ENCODE measurements around the gene SIGLEC5. TPM values are rescaled to one million over a fixed set of nuclear protein-coding genes. Genes with fewer than 3 reads are reported as not detected.
A peak's percentile ranks its signal among the peaks of the same experiment; 100 is the strongest.

The SIGLEC5 gene
- total RNA-seq, 1 donor from 2014 or later = not detected

DNA sequence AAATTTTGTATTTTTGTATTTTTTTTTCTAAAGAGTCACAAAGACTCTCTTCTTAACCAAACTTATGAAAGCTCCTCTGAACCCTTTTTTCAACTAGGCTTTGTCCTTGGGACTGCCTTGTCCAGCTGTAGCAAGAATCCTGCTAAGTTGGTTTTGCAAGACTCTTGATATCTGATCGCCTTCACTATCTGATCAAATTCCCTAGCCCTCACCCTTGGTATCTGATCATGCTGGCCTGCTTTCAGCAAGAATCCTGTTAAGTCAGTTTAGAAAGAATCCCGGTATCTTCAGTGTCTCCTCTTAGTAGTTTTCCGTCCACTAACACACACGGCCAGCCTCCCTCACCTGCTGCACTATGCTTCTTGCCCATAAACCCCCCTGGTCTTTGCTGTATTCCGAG lies 1.9 kb upstream of the SIGLEC5 start:
- intact Hi-C loops (cut with DNase I) = no loop called here
- DNase-seq (ENCODE audit: missing footprints) (no peak), ATAC-seq (no peak)

DNA sequence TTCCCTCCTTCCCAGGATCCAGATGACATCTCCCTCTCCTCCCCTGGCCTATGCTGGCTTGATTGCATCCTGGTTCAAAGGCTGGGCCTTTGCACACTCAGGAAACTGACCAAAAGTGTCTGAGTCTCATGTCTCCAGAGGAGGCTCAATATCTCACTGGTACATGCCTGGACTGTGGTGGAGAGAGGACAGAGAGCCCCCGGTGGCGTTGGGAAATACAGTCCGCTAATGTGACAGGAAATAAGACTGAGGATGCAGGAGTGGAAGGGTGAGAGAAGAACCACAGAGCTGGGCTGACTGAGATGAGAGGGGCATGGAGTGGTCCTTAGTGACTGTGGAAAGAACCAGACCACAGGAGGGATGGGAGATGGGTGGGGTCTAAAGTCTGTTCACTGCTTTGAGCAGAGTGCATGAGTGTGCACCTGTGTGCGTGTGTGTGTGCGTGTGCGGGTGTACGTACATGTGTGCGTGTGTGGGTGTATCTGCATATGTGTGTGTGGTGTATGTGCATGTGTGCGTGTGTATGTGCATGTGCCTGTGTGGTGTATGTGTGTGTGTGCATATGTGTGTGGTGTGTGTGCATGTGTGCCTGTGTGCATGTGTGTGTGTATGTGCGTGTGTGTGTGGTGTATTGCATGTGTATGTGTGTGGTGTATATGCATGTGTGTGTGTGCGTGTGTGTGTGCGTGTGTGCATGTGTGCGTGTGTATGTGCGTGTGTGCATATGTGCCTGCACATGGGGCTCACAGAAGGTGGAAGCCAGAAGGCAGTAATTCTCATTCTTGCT lies 1.9 kb downstream of the SIGLEC5 start:
- DNase-seq (ENCODE audit: missing footprints) = no peak

DNA sequence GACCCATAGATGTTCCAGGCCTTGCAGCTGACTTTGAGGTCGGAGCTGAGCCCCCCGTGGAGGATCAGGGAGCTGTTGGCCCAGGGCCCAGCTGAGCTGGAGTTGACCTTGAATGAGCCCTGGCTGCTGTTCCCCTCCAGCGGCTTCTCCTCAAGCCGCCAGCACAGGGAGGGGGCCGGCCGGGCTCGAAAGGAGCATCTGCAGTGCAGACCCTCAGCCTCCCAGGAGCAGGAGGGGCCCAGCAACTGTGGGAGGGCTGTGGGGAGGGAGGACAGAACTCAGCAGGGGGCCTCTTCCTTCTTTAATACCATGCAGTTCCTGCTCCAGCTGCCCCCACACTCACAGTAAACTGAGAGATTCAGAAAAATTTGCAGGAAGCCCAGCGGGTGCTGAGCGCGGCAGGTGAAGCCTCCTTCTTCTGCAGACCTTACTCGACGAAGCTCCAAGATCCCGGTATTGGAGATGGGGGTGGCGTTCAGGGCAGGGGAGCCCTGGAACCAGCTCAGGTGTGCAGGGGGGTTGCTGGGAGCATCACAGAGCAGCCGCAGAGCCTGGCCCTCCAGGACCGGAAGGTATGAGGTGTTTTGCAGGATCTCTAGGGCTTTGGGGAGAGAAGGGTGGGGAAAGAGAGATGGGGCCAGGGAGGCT lies 2.6 kb downstream of the SIGLEC5 start:
- ATAC-seq (no peak), DNase-seq (ENCODE audit: missing footprints) (no peak)
- intact Hi-C loops (cut with DNase I) = no loop called here

More for the DNA sequence above, 1.9 kb downstream of the SIGLEC5 start:
- intact Hi-C loops (cut with DNase I) = no loop called here
- ATAC-seq = no peak

DNA sequence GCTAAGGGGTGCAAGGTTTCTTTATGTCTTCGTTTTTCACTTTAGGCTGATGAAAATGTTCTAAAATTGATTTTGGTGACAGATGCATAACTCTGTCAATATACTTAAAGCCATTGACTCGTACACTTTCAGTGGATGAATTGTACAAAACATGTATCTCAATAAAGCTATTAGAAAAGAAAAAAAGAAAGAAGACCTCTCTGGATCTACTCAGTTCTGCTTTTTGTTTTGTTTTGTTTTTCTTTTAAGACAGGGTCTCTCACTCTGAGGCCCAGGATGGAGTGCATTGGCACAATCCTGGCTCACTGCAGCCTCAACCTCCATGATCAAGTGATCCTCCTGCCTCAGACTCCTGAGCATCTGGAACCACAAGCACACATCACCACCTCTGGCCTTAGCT lies 3.5 kb downstream of the SIGLEC5 start:
- no peak for ATAC-seq
- DNase-seq (ENCODE audit: missing footprints) = no peak
- intact Hi-C loops (cut with DNase I) = no loop called here

DNA sequence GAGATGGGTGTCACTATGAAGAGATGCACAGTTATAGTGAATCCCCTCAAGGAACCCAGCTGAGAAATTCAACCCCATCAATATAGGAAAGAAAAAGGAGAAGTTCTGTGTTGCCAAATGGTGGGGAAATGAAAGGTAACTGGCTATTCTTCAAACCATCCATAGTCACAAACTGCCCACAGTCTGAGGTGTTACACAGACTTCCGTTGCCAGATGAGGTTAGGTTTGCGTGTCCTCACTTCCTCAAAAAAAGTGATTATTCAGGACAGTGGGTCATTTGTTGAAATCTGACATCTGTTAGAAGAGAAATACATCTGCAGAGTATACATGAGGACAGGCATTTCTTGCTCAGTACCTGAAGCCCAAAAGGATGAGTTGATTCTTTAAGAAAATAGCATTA lies 9.0 kb downstream of the SIGLEC5 start:
- intact Hi-C loops (cut with DNase I) = no loop called here

DNA sequence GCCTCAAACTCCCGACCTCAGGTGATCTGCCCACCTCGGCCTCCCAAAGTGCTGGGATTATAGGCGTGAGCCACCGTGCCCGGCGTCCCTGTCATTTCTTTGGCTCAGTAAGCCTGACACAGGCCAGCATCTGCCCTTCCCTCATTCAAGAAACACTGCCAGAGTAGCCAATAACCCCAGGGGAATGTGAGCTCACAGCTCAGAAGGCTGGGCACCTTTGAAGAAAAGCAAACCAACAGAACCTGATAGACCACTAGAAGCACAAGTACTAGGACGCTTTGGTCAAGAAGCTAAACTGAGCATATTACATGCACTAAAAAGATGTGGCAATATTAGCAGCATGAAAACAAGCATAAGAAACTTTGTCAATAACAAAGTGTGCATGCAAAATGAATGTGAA lies 14.2 kb downstream of the SIGLEC5 start:
- ATAC-seq = no peak
- intact Hi-C loops (cut with DNase I) = no loop called here
- no peak for DNase-seq (ENCODE audit: missing footprints)

More for the DNA sequence above, 9.0 kb downstream of the SIGLEC5 start:
- DNase-seq (ENCODE audit: missing footprints) (no peak), ATAC-seq (no peak)

DNA sequence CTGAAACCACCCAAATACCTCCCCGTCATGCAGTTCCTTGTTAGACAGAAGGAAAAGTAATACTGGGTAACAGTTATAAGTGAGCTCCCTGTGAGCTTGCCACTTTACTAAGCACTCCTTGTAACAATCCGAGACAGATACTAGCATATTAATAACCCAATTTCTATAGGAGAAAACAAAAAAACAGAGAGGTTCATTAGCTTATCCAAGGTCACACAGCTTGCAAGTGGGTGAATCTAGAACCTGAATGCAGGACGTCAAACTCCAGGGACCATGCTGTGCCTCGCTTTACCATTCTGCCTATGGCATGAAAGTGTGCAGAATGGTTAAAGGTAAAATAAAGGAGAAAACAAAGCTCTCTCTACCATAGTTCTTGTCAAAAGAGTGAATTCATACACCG lies 15.4 kb downstream of the SIGLEC5 start:
- intact Hi-C loops (cut with DNase I) = no loop called here
- ATAC-seq = no peak
- DNase-seq (ENCODE audit: missing footprints) = no peak

DNA sequence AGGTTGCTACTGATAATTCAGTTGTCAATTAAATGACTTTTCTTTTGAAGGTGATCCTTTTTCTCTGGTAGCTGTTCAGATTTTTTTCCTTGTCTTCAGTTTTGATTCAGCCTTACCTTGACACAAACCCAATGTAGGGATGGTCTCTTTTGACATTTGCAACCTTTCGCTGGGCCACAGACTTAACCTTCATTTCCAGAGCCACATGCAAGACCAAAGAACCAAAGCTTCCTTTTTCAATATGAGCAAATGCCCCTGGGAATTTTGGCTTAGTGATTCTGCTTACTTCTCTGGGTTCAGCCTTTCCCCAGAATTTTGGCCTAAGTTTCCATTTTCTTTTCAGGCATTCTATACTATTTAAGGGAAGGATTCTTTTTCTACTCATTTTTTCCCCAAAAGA lies 19.6 kb downstream of the SIGLEC5 start:
- intact Hi-C loops (cut with DNase I) = no loop called here
- ATAC-seq = no peak
- no peak for DNase-seq (ENCODE audit: missing footprints)

DNA sequence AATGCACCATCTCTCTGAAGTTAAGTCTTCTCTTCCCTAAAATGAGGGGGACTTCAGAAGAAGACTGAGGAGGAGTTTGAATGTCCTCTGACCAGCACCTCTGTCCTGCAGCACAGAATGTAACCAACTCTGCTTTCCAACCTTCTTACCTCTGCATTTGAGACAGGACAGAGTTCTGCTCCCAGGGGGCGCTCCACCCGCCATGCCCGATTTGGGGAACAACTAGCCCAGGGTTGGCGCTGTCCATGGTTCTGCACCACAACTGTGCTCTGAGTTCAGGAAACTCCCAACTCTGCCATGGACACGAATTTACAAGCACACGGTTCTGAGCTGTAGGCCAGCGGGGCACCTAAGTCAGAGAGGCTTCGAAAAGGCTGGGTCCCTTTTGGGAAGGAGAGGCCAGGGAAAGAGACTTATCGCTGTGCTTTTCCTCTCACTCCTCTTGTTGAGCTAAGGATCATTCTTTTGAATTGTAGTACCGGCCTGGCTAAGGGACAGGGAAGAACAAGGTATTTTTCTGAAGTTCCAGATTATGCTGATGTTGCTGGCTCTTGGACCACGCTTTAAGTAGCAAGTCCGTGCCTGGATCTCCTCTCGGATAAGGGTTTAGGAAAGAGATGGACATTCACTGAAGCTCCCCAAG lies 22.2 kb downstream of the SIGLEC5 start:
- no peak for ATAC-seq
- DNase-seq (ENCODE audit: missing footprints) = peak; percentile 90
- intact Hi-C loops (cut with DNase I) = no loop called here

DNA sequence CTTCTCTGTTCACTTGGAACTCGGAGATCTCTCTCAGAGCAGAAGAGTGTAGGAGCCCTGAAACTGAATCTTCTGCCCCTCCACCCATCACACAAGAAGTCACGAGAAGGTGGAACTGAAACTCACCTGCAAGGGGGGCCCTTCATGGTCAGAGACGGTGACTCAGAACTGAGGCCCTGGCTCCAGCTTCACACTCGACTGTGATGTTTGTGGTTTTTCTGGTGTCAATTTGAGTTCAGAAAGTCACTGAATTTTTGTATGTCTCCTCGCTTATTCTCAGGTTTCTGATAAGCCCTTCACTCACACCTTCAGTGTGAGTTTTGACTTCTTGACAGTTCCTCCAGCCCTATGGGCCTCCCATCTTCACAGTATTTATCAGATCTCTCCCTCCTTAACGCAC lies 23.1 kb downstream of the SIGLEC5 start:
- ATAC-seq (no peak), DNase-seq (ENCODE audit: missing footprints) (no peak)
- intact Hi-C loops (cut with DNase I) = no loop called here

DNA sequence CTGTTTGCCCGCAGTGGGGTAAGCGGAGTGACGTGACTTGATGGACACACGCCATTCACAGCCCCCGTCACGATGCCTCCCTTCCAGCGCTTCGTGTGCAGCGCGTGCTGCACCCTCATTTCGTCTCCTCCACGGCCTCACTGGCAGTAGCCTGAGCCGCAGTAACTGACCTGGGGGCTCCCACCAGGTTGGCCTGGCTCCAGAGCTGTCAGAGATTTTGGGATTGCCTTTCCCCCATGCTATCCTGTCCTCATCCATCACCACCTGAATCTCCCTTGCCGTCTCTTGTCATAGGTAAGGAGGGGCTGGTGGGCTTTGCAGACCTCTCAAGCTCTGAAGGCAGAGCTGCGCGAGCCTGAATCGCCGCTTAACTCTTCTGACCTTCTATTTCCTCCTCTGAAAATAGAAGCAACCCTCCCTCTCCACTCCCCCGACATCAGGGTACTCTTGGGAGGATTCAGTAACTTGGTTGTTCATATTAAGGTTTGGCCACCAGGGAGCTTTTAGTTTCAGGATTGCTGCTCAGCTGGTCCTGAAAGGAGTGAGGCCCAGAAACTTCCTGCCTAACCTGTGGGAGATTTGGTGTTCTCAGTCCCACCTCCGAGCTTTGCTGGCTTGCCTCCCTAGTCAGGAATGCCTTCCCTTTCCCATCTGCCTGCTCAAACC lies 27.9 kb downstream of the SIGLEC5 start:
- DNase-seq (ENCODE audit: missing footprints) (no peak), ATAC-seq (no peak)
- intact Hi-C loops (cut with DNase I) = no loop called here

DNA sequence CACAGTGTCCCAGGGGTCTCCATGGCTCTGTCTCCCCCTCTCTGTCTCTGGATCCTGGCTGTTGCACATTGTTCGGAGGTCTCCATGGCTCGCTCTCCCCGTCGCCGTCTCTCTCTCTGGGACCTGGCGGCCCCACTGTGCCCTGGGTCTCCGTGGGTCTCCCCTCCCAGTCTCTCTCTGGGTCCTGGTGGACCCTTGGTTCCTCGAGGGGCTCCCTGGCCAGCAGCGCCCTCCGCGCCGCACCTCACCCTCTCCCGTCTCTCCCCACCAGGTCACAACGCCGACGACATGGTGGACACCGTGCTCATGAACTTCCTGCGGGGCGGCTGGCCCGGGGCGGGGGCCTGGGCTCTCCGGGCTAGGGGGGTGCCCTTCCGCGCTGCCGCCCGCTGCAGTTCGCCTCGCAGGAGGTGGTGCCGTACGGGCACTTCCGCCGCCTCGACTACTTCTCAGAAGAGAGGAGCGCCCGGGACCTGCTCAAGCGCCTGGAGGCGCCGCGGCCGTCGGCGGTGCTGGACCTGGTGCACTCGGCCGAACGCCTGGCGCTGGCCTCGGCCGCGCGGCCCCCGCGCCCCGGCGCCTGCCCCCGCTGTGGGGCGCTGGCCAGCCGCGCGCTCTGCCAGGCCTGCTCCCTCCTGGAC lies 29.1 kb downstream of the SIGLEC5 start:
- no peak for ATAC-seq
- no peak for DNase-seq (ENCODE audit: missing footprints)
- intact Hi-C loops (cut with DNase I) = no loop called here

DNA sequence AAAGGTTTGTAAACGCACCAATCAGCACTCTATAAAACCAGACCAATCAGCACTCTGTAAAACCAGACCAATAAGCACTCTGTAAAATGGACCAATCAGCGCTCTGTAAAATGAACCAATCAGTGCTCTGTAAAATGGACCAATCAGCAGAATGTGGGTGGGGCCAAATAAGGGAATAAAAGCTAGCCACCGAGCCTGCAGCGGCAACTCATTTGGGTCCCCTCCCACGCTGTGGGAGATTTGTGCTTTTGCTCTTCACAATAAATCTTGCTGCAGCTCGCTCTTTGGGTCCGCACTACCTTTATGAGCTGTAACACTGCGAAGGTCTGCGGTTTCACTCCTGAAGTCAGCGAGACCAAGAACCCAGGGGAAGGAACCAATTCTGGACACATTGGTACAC lies 31.1 kb downstream of the SIGLEC5 start:
- ATAC-seq (no peak), DNase-seq (ENCODE audit: missing footprints) (no peak)
- intact Hi-C loops (cut with DNase I) = no loop called here

DNA sequence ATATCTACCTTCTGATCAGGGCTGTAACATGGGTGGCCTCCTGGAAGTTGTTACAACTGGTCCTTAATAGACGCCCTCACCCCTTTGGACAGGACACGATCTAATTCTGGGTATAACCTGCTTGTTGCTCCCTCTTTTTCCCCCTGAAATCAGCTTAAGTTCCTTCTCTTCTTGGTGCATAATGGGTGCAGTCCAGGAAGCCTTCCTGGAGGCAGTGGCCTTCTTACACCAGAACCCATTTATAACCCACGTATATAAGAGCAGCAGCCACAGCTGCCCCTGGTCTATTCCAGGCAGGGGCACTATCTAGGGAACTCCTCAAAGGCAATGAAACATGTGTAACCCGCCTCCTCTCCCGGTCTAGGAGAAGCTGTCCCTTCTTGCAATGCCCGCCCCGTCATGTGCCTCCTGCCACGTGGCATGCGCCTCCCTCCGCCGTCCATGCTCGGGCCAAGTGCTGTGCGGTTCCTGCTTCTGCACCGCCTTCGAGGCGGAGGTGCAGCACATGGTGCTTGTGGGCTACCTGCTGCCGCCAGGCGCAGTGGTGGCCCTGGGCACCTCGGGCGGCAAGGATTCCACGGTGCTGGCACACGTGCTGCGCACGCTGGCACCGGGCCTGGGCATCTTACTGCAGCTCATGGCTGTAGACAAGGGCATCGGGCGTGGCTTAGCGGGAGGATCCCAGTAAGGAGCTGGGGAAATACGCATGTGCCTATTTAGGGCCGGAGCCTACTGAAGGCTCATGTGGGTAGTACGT lies 31.9 kb downstream of the SIGLEC5 start:
- intact Hi-C loops (cut with DNase I) = no loop called here
- DNase-seq (ENCODE audit: missing footprints) = no peak
- ATAC-seq = no peak

DNA sequence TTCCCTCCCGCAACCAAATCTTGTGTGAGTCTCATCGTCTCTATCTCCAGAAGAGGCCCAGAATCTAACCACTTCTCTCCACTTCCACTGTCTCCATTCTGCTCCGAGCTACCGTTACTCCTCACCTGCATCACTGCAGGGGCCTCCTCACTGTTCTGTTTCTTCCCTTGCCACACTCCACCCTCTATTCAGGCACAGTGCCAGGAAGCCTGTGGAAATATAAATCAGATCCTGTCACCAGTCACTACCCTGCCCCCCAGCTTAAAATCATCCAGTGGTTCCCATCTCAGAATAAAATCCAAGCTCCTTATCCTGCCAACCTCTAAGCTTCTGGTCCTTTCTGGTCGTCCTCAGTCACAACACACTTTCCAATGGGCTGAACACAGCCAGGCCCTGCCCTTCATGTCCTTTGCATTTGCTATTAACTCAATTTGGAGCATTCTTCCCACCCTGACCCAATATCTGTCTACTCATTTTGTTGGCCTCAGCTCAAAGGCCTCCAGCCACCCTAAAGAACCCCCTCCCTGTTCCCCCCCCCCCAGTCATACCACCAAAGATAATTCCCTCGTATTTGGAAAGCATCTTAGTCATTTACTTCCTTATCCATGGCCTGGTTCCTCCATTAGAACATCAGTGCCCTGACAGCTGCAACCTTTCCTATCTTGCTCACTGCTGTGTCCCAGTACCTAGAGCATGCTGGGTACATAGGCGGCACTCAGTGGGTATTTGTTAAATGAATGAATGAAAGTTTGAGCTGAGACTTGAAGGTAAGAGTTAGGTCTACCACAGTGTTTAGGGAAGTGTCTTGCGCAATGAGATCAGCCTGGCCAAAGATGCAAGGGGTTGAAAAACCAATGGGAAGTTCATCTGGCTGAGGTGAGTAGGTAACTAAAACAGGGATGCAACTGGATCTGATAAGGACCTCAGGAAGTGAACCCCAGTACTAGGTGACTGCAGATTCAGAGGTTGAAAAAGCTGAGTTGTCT lies 34.7 kb downstream of the SIGLEC5 start:
- ATAC-seq (no peak), DNase-seq (ENCODE audit: missing footprints) (no peak)
- intact Hi-C loops (cut with DNase I) = no loop called here

DNA sequence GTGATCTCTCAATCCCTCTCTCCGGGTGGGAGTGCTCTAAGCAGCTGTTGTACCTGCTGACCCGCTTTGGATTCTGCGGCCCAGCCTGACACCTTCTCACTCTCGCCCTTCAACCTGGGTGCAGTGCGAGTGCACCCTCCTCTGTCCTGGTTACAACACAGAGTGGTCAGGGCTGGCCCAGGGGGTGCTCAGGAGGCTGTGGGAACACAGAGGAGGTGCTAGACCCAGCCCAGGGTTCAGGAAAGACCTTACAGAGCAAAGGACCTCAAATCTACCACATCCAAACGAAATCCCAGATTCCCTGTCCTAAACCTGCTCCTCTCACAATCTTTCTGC lies 35.5 kb downstream of the SIGLEC5 start:
- DNase-seq (ENCODE audit: missing footprints) (no peak), ATAC-seq (peak; percentile 3)
- intact Hi-C loops (cut with DNase I) = no loop called here

DNA sequence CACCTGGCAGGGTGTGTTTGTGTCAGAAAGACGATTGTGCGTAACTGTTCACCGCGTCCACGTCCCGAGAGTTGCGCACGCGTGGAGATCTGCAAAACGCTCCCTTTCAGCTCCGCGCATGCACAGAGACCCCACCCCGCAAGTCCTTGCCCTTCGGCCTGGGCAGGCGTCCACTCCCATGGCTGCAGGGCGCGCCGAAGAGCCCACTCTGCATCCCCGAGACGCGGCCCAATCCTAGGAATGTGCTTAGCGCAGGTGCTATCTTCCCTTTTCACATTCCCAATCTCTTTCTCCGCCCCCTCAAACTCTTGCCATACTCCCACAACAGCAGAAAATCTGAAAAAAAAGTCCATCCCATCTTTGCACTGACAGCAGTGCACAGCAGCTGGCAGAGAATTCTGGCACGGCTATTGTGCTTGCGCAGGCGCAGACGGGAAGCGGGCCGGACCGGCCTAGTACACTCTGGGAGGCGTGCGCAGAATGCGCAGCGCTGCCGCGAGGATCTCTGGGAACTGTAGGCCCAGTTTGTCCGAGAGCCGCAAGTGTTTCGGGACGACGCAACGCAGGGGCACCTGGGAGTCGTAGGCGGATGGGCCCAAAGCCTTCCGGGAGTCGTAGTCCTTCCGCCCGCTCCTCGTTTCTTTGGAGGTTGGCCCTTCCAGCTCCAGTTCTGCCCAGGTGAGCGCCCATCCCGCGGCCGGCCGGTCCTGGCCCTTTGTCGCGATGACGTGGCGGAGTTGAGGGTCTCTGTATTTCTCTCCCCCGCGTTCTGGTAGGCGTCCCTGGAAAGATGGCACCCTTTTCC lies 36.0 kb downstream of the SIGLEC5 start:
- intact Hi-C loops (cut with DNase I) = no loop called here
- DNase-seq (ENCODE audit: missing footprints) = peak; percentile 100
- peak; percentile 99 for ATAC-seq
